ENCODE measurements around the gene ZFPM1.

GRCh38 chr16:88431651-88432050 lies 21.4 kb upstream of the ZFPM1 start:
- no peak for TF ChIP-seq EZH2phosphoT487 (conservative IDR thresholded peaks at IDR 0.05; ENCODE audit: low read length)
- TF ChIP-seq, protein P1, sequence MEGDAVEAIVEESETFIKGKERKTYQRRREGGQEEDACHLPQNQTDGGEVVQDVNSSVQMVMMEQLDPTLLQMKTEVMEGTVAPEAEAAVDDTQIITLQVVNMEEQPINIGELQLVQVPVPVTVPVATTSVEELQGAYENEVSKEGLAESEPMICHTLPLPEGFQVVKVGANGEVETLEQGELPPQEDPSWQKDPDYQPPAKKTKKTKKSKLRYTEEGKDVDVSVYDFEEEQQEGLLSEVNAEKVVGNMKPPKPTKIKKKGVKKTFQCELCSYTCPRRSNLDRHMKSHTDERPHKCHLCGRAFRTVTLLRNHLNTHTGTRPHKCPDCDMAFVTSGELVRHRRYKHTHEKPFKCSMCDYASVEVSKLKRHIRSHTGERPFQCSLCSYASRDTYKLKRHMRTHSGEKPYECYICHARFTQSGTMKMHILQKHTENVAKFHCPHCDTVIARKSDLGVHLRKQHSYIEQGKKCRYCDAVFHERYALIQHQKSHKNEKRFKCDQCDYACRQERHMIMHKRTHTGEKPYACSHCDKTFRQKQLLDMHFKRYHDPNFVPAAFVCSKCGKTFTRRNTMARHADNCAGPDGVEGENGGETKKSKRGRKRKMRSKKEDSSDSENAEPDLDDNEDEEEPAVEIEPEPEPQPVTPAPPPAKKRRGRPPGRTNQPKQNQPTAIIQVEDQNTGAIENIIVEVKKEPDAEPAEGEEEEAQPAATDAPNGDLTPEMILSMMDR (IDR thresholded peaks at IDR 0.05; ENCODE audit: insufficient read depth, low read length, poor library complexity, severe bottlenecking), result no peak

All from SU-DHL-6 (cell line).